NB4 (cell line): ENCODE data around the gene CLCF1.

Experiments
- DNase-seq: peaks from one replicate; pipeline ENCODE4 v3.0.0; 2010; ENCODE audit warnings: low read depth
- H3K4me3 ChIP-seq: one replicate; pipeline ENCODE4 v1.5.1; 2011; ENCODE audit warnings: mild to moderate bottlenecking, low read depth, low read length, moderate library complexity
- CTCF ChIP-seq: IDR thresholded peaks from one replicate; pipeline ENCODE4 v1.5.1; 2012; ENCODE audit warnings: low read depth, low read length
- MAX ChIP-seq: IDR thresholded peaks from 2 replicates; pipeline ENCODE4 v1.6.1; 2011; ENCODE audit warnings: low read depth, low read length
- MYC ChIP-seq: IDR thresholded peaks from 2 replicates; pipeline ENCODE4 v1.6.1; 2011; ENCODE audit warnings: low read depth, low read length
- POLR2A ChIP-seq: IDR thresholded peaks from 2 replicates; pipeline ENCODE4 v1.6.1; 2011; ENCODE audit warnings: mild to moderate bottlenecking; ENCODE audit not compliant: insufficient read length; ENCODE audit errors: extremely low read depth

The CLCF1 gene

GRCh38 chr11:67413266-67413849 lies 40.0 kb upstream of the CLCF1 start:
- no peak for TF ChIP-seq CTCF
- TF ChIP-seq MYC = no peak
- TF ChIP-seq MAX = no peak
- TF ChIP-seq POLR2A = no peak
- peak; percentile 45 for DNase-seq
- H3K4me3 ChIP-seq = no peak overlapping the region

GRCh38 chr11:67412495-67413179 lies 39.2 kb upstream of the CLCF1 start:
- no peak for DNase-seq

GRCh38 chr11:67411785-67412152 lies 38.4 kb upstream of the CLCF1 start:
- H3K4me3 ChIP-seq = no peak overlapping the region
- no peak for DNase-seq
- TF ChIP-seq MAX = no peak
- TF ChIP-seq MYC = no peak
- TF ChIP-seq CTCF = no peak
- no peak for TF ChIP-seq POLR2A

More at GRCh38 chr11:67412495-67413179, 39.2 kb upstream of the CLCF1 start:
- TF ChIP-seq MYC (no peak), MAX (no peak), CTCF (no peak), POLR2A (no peak)
- no peak overlapping the region for H3K4me3 ChIP-seq

GRCh38 chr11:67410984-67411784 lies 37.8 kb upstream of the CLCF1 start:
- no peak overlapping the region for H3K4me3 ChIP-seq
- no peak for DNase-seq
- TF ChIP-seq MAX = no peak
- TF ChIP-seq MYC = no peak
- peak; percentile 29 for TF ChIP-seq CTCF
- TF ChIP-seq POLR2A = no peak

GRCh38 chr11:67410369-67410831 lies 37.0 kb upstream of the CLCF1 start:
- no peak for DNase-seq
- TF ChIP-seq MAX (no peak), POLR2A (peak; percentile 11)
- no peak overlapping the region for H3K4me3 ChIP-seq
